ENCODE measurements around the gene ADRM1. TPM values are rescaled to one million over a fixed set of nuclear protein-coding genes. Genes with fewer than 3 reads are reported as not detected.

The ADRM1 gene
- total and polyA plus RNA-seq, 2 experiments from 2014 or later = 206 to 243 TPM

DNA sequence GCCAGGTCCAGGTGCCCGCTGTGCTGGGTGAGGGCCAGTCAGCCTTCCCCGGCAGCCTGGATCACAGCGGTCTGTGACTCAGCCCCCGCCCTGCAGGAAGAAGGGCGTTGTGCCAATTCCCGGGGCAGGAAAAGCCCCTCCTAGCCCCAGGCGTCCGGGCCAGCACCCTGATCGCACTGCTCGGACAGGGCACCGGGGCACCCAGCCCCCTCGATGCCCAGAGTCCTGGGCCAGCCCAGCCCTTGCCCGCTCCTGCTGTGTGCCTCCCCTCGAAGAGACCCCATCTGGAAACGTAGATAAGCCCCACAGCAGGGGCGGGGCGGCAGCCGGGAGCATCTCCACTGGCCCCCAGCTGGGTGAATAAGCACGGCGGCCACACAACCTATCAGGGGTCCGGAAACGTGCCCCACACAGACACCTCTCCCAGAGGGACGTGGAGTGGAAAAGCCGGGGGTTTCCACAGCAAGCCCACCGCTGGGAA is 54.4 kb downstream of the ADRM1 start:
- no peak overlapping the region for H3K4me2 ChIP-seq

More for the DNA sequence above, 54.4 kb downstream of the ADRM1 start:
- Histone ChIP-seq H4K20me1 (replicated peaks; ENCODE audit: insufficient read depth) (peaks cover 12% of the 10 kb centered on the region), H3K4me3 (no peak overlapping the region), H3K27ac (ENCODE audit: low read depth) (peak overlapping the region; percentile 79; the same call in 1 of the 2 replicates), H2AFZ (no peak overlapping the region), H3K79me2 (replicated peaks; ENCODE audit: insufficient read depth) (peaks cover 72% of the 10 kb centered on the region), H3K36me3 (ENCODE audit: insufficient read depth) (no peaks in the 10 kb centered on the region; the same call in 1 of the 2 replicates), H3K27me3 (ENCODE audit: insufficient read depth) (no peaks in the 10 kb centered on the region), H3F3A (replicated peaks; ENCODE audit: low read depth) (0 out of 2 replicates have a peak, but pooled peaks cover 3% of the 10 kb centered on the region), H3K4me1 (ENCODE audit: insufficient read depth) (peaks cover 36% of the 10 kb centered on the region), H3K9me2 (ENCODE audit: insufficient read depth) (no peaks in the 10 kb centered on the region)
- Mint-ChIP-seq H3K36me3 (ENCODE audit: low read depth) (peaks cover 3% of the 10 kb centered on the region; the same call in 1 of the 3 replicates), H3K9me3 (no peaks in the 10 kb centered on the region), H3K4me1 (peaks cover 25% of the 10 kb centered on the region), H3K27ac (no peak overlapping the region), H3K4me3 (no peak overlapping the region), H3K27me3 (ENCODE audit: insufficient read depth, low read depth, poor library complexity) (peaks cover 4% of the 10 kb centered on the region)
- TF ChIP-seq ZNF462 (CRISPR knock-in tag; IDR thresholded peaks at IDR 0.05) (no peak), REST (IDR thresholded peaks at IDR 0.05; ENCODE audit: unreplicated experiment) (no peak), ZNF114 (CRISPR knock-in tag; IDR thresholded peaks at IDR 0.05) (no peak), EZH2 (IDR thresholded peaks at IDR 0.05; ENCODE audit: low read depth, unreplicated experiment) (no peak), CREB1 (CRISPR knock-in tag; IDR thresholded peaks at IDR 0.05; ENCODE audit: low read depth) (no peak), ZNF331 (CRISPR knock-in tag; IDR thresholded peaks at IDR 0.05; ENCODE audit: low read depth) (no peak), ETS1 (IDR thresholded peaks at IDR 0.05) (no peak), POLR2AphosphoS5 (IDR thresholded peaks at IDR 0.05; ENCODE audit: low read depth) (no peak), STAT1 (IDR thresholded peaks at IDR 0.05; ENCODE audit: unreplicated experiment) (no peak), CTCF (conservative IDR thresholded peaks at IDR 0.05; ENCODE audit: low read depth in 2 of 2) (no peak), JUNB (IDR thresholded peaks at IDR 0.05; ENCODE audit: unreplicated experiment) (no peak), NANOG (IDR thresholded peaks at IDR 0.05; ENCODE audit: borderline replicate concordance) (no peak), EZH2phosphoT487 (IDR thresholded peaks at IDR 0.05; ENCODE audit: unreplicated experiment) (no peak)
- ATAC-seq = no peak
- no peak for DNase-seq (ENCODE audit: low spot score)

All from GM23338 (cell line).